ENCODE data around the gene FRMD4A.

FRMD4A gene

DNA sequence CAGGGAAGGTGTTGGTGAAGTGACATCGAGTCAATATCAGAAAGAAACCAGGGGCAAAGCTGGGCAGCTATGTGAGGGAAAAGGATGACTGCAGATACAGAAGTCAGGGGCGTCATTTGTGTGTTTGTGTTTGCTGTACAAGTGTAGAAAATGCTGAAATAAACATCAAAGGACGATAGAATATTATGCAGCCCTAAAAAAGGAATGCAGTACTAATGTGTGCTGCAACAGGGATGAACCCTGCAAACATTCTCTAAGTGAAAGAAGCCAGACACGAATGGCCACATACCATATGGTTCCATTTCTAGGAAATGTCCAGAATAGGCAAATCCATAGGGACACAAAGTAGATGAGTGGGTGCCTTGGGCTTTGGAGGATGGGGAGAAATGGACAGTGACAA is 610.0 kb downstream of the FRMD4A start:
- Histone ChIP-seq H3K27me3 (replicated peaks; ENCODE audit: insufficient read depth, low read length) (no peaks in the 10 kb centered on the region), H3K27ac (ENCODE audit: low read length) (no peak overlapping the region), H2AFZ (ENCODE audit: low read length) (no peak overlapping the region), H3K36me3 (replicated peaks; ENCODE audit: insufficient read depth, low read length) (no peaks in the 10 kb centered on the region), H3K79me2 (ENCODE audit: low read length) (no peaks in the 10 kb centered on the region), H3K4me2 (ENCODE audit: low read depth, low read length) (no peak overlapping the region), H4K20me1 (ENCODE audit: insufficient read depth, low read length) (no peaks in the 10 kb centered on the region), H3K9me3 (replicated peaks; ENCODE audit: insufficient read depth, low read length) (no peaks in the 10 kb centered on the region), H3K4me1 (ENCODE audit: low read length) (no peaks in the 10 kb centered on the region), H3K9ac (ENCODE audit: low read length) (no peak overlapping the region), H3K9me2 (replicated peaks; ENCODE audit: insufficient read depth, low read length) (no peaks in the 10 kb centered on the region), H3K4me3 (ENCODE audit: low read length) (no peak overlapping the region), H3F3A (ENCODE audit: insufficient read depth, low read length) (no peaks in the 10 kb centered on the region)
- TF ChIP-seq EZH2phosphoT487 (IDR thresholded peaks at IDR 0.05; ENCODE audit: low read length) (no peak), EZH2 (optimal IDR thresholded peaks at IDR 0.05; ENCODE audit: low read depth, low read length) (no peak)
- TF ChIP-seq, protein P1, sequence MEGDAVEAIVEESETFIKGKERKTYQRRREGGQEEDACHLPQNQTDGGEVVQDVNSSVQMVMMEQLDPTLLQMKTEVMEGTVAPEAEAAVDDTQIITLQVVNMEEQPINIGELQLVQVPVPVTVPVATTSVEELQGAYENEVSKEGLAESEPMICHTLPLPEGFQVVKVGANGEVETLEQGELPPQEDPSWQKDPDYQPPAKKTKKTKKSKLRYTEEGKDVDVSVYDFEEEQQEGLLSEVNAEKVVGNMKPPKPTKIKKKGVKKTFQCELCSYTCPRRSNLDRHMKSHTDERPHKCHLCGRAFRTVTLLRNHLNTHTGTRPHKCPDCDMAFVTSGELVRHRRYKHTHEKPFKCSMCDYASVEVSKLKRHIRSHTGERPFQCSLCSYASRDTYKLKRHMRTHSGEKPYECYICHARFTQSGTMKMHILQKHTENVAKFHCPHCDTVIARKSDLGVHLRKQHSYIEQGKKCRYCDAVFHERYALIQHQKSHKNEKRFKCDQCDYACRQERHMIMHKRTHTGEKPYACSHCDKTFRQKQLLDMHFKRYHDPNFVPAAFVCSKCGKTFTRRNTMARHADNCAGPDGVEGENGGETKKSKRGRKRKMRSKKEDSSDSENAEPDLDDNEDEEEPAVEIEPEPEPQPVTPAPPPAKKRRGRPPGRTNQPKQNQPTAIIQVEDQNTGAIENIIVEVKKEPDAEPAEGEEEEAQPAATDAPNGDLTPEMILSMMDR (IDR thresholded peaks at IDR 0.05; ENCODE audit: low read length): no peak
- no peak for DNase-seq

DNA sequence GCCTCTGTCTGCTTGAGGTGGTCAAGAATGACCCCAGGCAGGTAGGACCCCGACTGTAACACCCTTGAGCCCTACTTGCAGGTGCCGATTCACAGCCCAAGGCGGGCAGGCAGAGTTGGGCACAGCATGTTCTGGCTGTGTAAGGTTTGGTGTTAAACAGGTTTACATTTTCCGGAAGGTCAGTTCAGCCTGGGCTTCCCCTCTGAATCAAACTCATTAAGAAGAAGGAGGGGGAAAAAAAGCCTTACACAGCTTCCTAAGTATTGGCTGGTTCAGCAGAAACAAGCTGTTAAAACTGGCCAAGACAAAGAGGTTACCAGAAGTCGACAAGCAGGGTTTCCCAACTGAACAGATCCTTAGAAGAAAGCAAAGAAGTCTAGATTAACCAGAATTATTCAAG is 611.3 kb downstream of the FRMD4A start:
- H3K9me3 ChIP-seq (replicated peaks; ENCODE audit: insufficient read depth, low read length): no peaks in the 10 kb centered on the region
- no peaks in the 10 kb centered on the region for H3F3A ChIP-seq (ENCODE audit: insufficient read depth, low read length)
- no peak overlapping the region for H2AFZ ChIP-seq (ENCODE audit: low read length)
- H3K4me1 ChIP-seq (ENCODE audit: low read length): no peaks in the 10 kb centered on the region
- no peak for DNase-seq
- no peaks in the 10 kb centered on the region for H3K36me3 ChIP-seq (replicated peaks; ENCODE audit: insufficient read depth, low read length)
- H4K20me1 ChIP-seq (ENCODE audit: insufficient read depth, low read length): no peaks in the 10 kb centered on the region
- H3K27me3 ChIP-seq (replicated peaks; ENCODE audit: insufficient read depth, low read length): no peaks in the 10 kb centered on the region
- no peaks in the 10 kb centered on the region for H3K79me2 ChIP-seq (ENCODE audit: low read length)
- H3K27ac ChIP-seq (ENCODE audit: low read length): no peak overlapping the region
- H3K9ac ChIP-seq (ENCODE audit: low read length): no peak overlapping the region
- no peaks in the 10 kb centered on the region for H3K9me2 ChIP-seq (replicated peaks; ENCODE audit: insufficient read depth, low read length)
- H3K4me3 ChIP-seq (ENCODE audit: low read length): no peak overlapping the region
- no peak overlapping the region for H3K4me2 ChIP-seq (ENCODE audit: low read depth, low read length)
- TF ChIP-seq EZH2phosphoT487 (IDR thresholded peaks at IDR 0.05; ENCODE audit: low read length) (no peak), EZH2 (optimal IDR thresholded peaks at IDR 0.05; ENCODE audit: low read depth, low read length) (no peak)
- TF ChIP-seq, protein P1 (IDR thresholded peaks at IDR 0.05; ENCODE audit: low read length): no peak

DNA sequence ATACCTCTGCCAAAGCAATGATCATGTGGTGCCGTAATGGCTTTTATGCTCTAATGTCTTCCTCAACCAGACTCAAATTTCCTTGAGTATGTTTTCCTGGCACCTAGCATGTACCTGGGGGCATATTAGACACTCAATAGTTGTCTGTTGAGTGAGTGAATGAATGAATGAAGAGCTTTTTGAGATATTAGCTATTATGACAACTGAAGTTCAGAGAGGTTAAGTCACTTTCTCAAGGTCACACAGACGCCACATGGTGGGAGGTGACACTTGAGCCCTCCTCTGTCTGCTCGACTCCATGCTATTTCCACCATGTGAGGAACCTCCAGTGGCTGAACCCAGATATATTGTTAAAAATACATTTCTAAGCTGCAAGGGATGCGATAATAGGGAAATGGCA is 611.9 kb downstream of the FRMD4A start:
- Histone ChIP-seq H2AFZ (ENCODE audit: low read length) (no peak overlapping the region), H3K27ac (ENCODE audit: low read length) (no peak overlapping the region), H3K4me3 (ENCODE audit: low read length) (no peak overlapping the region), H3K4me1 (ENCODE audit: low read length) (no peaks in the 10 kb centered on the region), H3K27me3 (replicated peaks; ENCODE audit: insufficient read depth, low read length) (no peaks in the 10 kb centered on the region), H4K20me1 (ENCODE audit: insufficient read depth, low read length) (no peaks in the 10 kb centered on the region), H3K9me3 (replicated peaks; ENCODE audit: insufficient read depth, low read length) (no peaks in the 10 kb centered on the region), H3K4me2 (ENCODE audit: low read depth, low read length) (no peak overlapping the region), H3K9ac (ENCODE audit: low read length) (no peak overlapping the region), H3K36me3 (replicated peaks; ENCODE audit: insufficient read depth, low read length) (no peaks in the 10 kb centered on the region), H3F3A (ENCODE audit: insufficient read depth, low read length) (no peaks in the 10 kb centered on the region), H3K9me2 (replicated peaks; ENCODE audit: insufficient read depth, low read length) (no peaks in the 10 kb centered on the region), H3K79me2 (ENCODE audit: low read length) (no peaks in the 10 kb centered on the region)
- DNase-seq: no peak
- TF ChIP-seq EZH2phosphoT487 (IDR thresholded peaks at IDR 0.05; ENCODE audit: low read length) (no peak), EZH2 (optimal IDR thresholded peaks at IDR 0.05; ENCODE audit: low read depth, low read length) (no peak)
- TF ChIP-seq, protein P1 (IDR thresholded peaks at IDR 0.05; ENCODE audit: low read length): no peak

Data from MM.1S (cell line).